ENCODE data around the gene SIRT7. TPM values are rescaled to one million over a fixed set of nuclear protein-coding genes. Genes with fewer than 3 reads are reported as not detected.

SIRT7 gene
- total RNA-seq, 4 donors from 2014 or later: 0.77 to 87.1 (median 14.6) TPM

DNA sequence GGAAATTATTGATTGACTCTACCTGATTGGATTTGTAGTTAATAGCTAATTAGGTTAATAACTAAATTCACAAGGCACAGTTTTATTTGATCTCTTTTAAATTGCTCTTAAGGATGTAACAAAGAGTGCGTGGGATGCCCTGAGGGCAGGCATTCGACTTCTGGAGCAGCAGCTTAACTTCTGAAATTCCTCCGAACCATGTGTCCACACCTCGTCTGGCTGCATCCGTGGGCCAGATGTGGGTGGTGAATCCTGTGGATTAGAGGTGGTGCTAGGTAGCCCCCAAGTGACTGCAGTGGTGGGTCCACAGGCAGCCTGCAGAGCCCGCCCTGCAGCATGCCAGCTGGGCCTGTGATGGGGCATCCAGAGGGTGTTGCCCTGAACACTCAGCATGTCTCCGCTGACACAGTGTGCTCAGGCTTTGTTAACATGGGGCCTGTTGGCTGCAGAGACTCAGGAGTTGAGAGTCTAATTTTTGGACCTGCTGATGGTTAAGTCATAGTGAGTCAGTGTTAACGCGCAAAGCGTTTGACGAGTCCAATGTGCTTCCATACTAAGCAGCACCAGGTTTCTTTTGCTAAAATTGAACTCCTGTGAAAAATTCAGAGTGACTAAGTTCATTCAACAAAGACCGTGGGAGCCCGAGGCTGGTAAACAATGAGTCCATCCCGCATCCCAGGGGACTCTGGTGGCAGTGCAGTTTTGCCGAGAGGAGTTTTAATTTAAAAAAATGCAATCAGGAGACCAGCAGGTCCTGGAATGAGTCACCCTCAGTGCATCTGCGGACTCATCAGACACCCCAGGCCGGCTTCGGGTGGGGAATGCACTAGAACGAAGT is 19.7 kb downstream of the SIRT7 start:
- no peaks in the 10 kb centered on the region for H3K27me3 ChIP-seq
- H3K4me3 ChIP-seq: no peak overlapping the region
- intact Hi-C loops (cut with DNase I; ENCODE audit: low total_unique reads): no loop called here
- DNase-seq: no peak
- TF ChIP-seq, protein P1, sequence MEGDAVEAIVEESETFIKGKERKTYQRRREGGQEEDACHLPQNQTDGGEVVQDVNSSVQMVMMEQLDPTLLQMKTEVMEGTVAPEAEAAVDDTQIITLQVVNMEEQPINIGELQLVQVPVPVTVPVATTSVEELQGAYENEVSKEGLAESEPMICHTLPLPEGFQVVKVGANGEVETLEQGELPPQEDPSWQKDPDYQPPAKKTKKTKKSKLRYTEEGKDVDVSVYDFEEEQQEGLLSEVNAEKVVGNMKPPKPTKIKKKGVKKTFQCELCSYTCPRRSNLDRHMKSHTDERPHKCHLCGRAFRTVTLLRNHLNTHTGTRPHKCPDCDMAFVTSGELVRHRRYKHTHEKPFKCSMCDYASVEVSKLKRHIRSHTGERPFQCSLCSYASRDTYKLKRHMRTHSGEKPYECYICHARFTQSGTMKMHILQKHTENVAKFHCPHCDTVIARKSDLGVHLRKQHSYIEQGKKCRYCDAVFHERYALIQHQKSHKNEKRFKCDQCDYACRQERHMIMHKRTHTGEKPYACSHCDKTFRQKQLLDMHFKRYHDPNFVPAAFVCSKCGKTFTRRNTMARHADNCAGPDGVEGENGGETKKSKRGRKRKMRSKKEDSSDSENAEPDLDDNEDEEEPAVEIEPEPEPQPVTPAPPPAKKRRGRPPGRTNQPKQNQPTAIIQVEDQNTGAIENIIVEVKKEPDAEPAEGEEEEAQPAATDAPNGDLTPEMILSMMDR (IDR thresholded peaks at IDR 0.05): no peak
- TF ChIP-seq POLR2A (IDR thresholded peaks at IDR 0.05): no peak
- no peak overlapping the region for H3K27ac ChIP-seq
- H3K9me3 ChIP-seq: no peaks in the 10 kb centered on the region
- peaks cover 0 to 16% of the 10 kb centered on the region in 2 donors for H3K4me1 ChIP-seq
- H3K36me3 ChIP-seq: no peaks in the 10 kb centered on the region

DNA sequence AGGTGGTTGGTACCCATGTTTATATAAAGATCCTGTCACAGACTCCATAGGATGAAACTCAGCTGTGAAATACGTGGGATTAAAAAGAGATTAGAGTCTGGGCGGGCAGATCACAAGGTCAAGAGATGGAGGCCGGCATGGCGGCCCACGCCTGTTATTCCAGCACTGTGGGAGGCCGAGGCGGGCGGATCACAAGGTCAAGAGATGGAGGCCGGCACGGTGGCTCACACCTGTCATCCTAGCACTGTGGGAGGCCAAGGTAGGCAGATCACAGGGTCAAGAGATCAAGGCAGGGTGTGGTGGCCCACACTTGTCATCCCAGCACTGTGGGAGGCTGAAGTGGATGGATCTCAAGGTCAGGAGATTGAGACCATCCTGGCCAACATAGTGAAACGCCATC is 22.6 kb downstream of the SIRT7 start:
- H3K27ac ChIP-seq: no peak overlapping the region
- intact Hi-C loops (cut with DNase I; ENCODE audit: low total_unique reads): no loop called here
- H3K4me1 ChIP-seq: peaks cover 2 to 6% of the 10 kb centered on the region in 2 donors
- no peaks in the 10 kb centered on the region for H3K36me3 ChIP-seq
- H3K9me3 ChIP-seq: no peaks in the 10 kb centered on the region
- H3K4me3 ChIP-seq: no peak overlapping the region
- TF ChIP-seq, protein P1 (IDR thresholded peaks at IDR 0.05): no peak
- TF ChIP-seq POLR2A (IDR thresholded peaks at IDR 0.05): no peak
- DNase-seq: no peak
- no peaks in the 10 kb centered on the region for H3K27me3 ChIP-seq

DNA sequence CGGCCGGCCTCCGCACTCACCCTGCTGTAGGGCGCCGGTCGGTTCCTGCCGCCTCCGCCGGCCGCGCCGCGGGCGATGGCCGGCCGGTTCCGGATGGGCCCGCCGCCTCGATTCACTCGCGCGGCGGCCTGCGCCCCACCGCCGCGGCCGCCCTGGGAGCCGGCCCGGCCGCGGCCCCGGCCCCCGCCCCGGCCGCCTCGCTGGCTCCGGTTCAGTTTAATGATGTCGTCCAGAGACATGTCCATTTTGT is 26.7 kb downstream of the SIRT7 start:
- Histone ChIP-seq H3K4me3 (peak overlapping the region; percentile 86 to 94), H3K4me1 (peaks cover 6 to 11% of the 10 kb centered on the region in 2 donors), H3K27ac (peak overlapping the region; percentile 83 to 89), H3K27me3 (no peaks in the 10 kb centered on the region), H3K36me3 (no peaks in the 10 kb centered on the region), H3K9me3 (no peaks in the 10 kb centered on the region)
- no peak for TF ChIP-seq POLR2A (IDR thresholded peaks at IDR 0.05)
- TF ChIP-seq, protein P1 (IDR thresholded peaks at IDR 0.05): no peak
- no peak for DNase-seq
- intact Hi-C loops (cut with DNase I; ENCODE audit: low total_unique reads): no loop called here

DNA sequence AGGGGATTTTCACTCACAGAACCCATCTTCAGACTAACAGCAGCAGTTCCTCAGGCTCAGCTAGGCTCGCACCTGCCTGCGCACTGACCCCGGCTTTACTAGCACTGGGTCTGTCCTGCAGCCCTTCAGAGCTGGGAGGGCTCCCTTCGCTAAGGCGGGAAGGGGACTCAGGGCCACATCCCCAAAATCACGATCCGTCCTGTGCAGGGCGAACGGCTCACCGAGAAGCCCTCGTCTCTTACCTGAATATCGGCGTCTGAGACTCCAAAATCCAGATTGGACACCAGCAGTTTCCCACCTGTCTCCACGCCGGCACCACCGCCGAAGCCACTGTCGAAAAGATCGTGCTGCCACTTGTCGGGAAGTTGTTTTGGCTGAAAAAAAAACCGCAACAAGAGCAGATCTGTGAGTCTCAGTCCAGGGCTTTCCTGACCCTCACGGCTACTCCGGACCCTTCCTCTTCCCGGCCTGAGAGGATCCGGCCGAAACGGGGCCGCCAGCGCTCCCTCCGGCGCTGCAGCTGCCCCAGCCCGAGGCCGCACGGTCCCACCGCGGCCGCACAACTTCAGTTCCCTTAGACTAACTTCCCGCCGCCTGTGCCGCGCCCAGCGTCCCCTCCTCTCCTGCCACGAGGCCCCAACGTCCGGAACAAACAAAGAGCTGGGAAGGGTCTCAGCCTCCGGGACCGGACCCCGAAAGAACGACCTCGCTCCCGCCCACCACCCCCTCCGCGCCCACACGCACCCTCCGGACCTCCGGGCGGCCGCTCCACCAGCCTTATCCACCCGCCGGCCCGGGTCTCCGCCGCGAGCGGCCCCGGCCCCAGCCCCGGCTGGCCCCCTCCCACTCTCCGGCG is 27.3 kb downstream of the SIRT7 start:
- H3K4me3 ChIP-seq: peak overlapping the region; percentile 86 to 94
- H3K9me3 ChIP-seq: no peaks in the 10 kb centered on the region
- intact Hi-C loops (cut with DNase I; ENCODE audit: low total_unique reads): no loop called here
- H3K36me3 ChIP-seq: no peaks in the 10 kb centered on the region
- TF ChIP-seq POLR2A (IDR thresholded peaks at IDR 0.05): no peak
- TF ChIP-seq, protein P1 (IDR thresholded peaks at IDR 0.05): no peak
- DNase-seq: no peak
- H3K27ac ChIP-seq: peak overlapping the region; percentile 83 to 89
- H3K4me1 ChIP-seq: peaks cover 6 to 11% of the 10 kb centered on the region in 2 donors
- no peaks in the 10 kb centered on the region for H3K27me3 ChIP-seq

DNA sequence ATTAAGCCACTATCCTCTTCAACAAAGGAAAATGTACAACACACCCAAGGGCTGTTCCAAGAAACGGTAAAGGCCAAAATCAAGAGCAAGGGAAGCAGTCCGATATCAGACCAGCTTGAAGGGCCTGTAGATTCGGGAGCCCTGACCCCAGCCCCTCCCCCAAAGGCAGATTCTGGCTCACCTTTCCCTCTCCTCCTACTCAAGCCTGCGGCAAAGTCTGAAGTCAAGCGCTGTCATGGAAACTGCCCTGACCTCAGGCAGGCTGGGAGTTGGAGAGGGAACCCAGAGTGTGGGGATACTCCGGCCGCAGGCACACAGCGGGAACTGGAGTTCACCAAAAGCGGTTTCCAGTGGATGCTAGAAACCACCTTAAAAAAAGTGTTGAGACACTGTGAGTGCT is 28.4 kb downstream of the SIRT7 start:
- Histone ChIP-seq H3K27ac (no peak overlapping the region), H3K4me3 (no peak overlapping the region), H3K4me1 (peaks cover 6 to 11% of the 10 kb centered on the region in 2 donors), H3K9me3 (no peaks in the 10 kb centered on the region), H3K36me3 (no peaks in the 10 kb centered on the region), H3K27me3 (no peaks in the 10 kb centered on the region)
- intact Hi-C loops (cut with DNase I; ENCODE audit: low total_unique reads): no loop called here
- no peak for DNase-seq
- TF ChIP-seq POLR2A (IDR thresholded peaks at IDR 0.05): no peak
- TF ChIP-seq, protein P1 (IDR thresholded peaks at IDR 0.05): no peak
